ENCODE data around the gene FASTK. TPM values are rescaled to one million over a fixed set of nuclear protein-coding genes. Genes with fewer than 3 reads are reported as not detected.

Gene FASTK
- total and polyA plus RNA-seq, 2 donors (not counting 3 experiments of a cell fraction or from before 2014, with no cell fraction given): 73.3 to 113 TPM

DNA sequence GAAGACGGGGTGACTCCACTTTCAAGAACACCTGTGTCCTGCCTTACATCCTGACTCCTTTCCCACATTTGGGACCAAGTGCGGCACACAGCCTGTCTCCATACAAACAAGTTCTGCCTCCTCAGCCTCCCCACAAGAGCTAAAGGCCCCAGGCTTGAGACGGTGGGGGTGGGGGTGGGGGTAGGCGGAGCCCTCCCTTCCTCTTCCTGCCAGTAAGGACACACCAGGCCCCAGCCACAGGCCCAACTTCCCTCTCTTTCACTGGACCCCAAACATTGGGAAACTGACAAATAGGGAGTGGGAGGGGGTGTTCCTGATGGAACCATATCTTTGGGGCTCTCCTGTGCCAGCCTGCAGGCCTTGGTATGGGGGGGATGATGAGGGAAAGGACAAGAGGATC is 27.5 kb downstream of the FASTK start:
- intact Hi-C loops (cut with micrococcal nuclease) (no loop called here), dilution Hi-C loops (cut with MboI; ENCODE audit: extremely low pct_ligation_motif_present, low sequenced_read_pairs) (no loop called here)
- H3K79me2 ChIP-seq (ENCODE audit: control insufficient read depth, insufficient read depth, low read length): no peaks in the 10 kb centered on the region
- no peak overlapping the region for H3K27ac ChIP-seq (ENCODE audit: insufficient read depth, low read depth, low read length)
- H3K27me3 ChIP-seq (ENCODE audit: control insufficient read depth in 2 of 2, insufficient read depth in 2 of 2, low read length in 2 of 2): peaks cover 0 to 4% of the 10 kb centered on the region in 2 experiments
- POLR2A ChIA-PET: no interaction called here
- no peak overlapping the region for H3K4me2 ChIP-seq (ENCODE audit: insufficient read depth, low read length)
- H3K9me3 ChIP-seq (replicated peaks; ENCODE audit: control insufficient read depth, insufficient read depth, low read length): no peaks in the 10 kb centered on the region
- BruUV-seq (replicated peaks): no TSS peak
- H2AFZ ChIP-seq (ENCODE audit: low read depth, low read length): no peak overlapping the region
- peaks cover 7% of the 10 kb centered on the region for H3K4me1 ChIP-seq (ENCODE audit: control insufficient read depth, extremely low read depth, insufficient read depth, low read length)
- H3K9me1 ChIP-seq (replicated peaks; ENCODE audit: control insufficient read depth, extremely low read depth, insufficient read depth, low read length): no peaks in the 10 kb centered on the region
- no peak for FAIRE-seq
- CTCF ChIA-PET: no interaction called here
- TF ChIP-seq JUN (IDR thresholded peaks at IDR 0.05; ENCODE audit: borderline replicate concordance, insufficient read depth, insufficient read length, low read depth) (no peak), MYC (IDR thresholded peaks at IDR 0.05; ENCODE audit: low read depth, low read length) (no peak), EZH2 (IDR thresholded peaks at IDR 0.05; ENCODE audit: borderline replicate concordance, low read depth, low read length, severe bottlenecking) (no peak), POLR2A (IDR thresholded peaks at IDR 0.05; ENCODE audit: low read depth, low read length) (no peak), FOS (IDR thresholded peaks at IDR 0.05; ENCODE audit: borderline replicate concordance, insufficient read depth, low read length) (no peak), POLR2AphosphoS5 (IDR thresholded peaks at IDR 0.05; ENCODE audit: insufficient read depth, low read depth, low read length) (no peak), GATA2 (IDR thresholded peaks at IDR 0.05; ENCODE audit: insufficient read depth, insufficient read length, low read depth, low read length) (no peak)
- TF ChIP-seq, protein P1, sequence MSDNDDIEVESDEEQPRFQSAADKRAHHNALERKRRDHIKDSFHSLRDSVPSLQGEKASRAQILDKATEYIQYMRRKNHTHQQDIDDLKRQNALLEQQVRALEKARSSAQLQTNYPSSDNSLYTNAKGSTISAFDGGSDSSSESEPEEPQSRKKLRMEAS (IDR thresholded peaks at IDR 0.05; ENCODE audit: insufficient read depth, insufficient read length): no peak
- TF ChIP-seq, protein P2, sequence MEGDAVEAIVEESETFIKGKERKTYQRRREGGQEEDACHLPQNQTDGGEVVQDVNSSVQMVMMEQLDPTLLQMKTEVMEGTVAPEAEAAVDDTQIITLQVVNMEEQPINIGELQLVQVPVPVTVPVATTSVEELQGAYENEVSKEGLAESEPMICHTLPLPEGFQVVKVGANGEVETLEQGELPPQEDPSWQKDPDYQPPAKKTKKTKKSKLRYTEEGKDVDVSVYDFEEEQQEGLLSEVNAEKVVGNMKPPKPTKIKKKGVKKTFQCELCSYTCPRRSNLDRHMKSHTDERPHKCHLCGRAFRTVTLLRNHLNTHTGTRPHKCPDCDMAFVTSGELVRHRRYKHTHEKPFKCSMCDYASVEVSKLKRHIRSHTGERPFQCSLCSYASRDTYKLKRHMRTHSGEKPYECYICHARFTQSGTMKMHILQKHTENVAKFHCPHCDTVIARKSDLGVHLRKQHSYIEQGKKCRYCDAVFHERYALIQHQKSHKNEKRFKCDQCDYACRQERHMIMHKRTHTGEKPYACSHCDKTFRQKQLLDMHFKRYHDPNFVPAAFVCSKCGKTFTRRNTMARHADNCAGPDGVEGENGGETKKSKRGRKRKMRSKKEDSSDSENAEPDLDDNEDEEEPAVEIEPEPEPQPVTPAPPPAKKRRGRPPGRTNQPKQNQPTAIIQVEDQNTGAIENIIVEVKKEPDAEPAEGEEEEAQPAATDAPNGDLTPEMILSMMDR (IDR thresholded peaks at IDR 0.05; ENCODE audit: extremely low read depth in 1 of 2, insufficient read depth in 1 of 2, low read depth in 1 of 2, low read length in 2 of 2): no peak
- H3K36me3 ChIP-seq (ENCODE audit: control insufficient read depth in 2 of 2, extremely low read depth in 1 of 2, insufficient read depth in 2 of 2, low read length in 2 of 2): no peaks in the 10 kb centered on the region
- no peak overlapping the region for H3K9ac ChIP-seq (replicated peaks; ENCODE audit: extremely low read depth, insufficient read depth, low read length)
- DNase-seq (ENCODE audit: low read depth, low spot score): no peak
- H4K20me1 ChIP-seq (replicated peaks; ENCODE audit: control insufficient read depth, extremely low read depth, insufficient read depth, low read length): no peaks in the 10 kb centered on the region
- no peak overlapping the region for H3K4me3 ChIP-seq (replicated peaks in 1 of 3; ENCODE audit: insufficient read depth in 1 of 3, low read depth in 1 of 3, low read length in 3 of 3)
